Right lobe of liver (tissue), 6 donors: ENCODE results near the gene CACNA2D2. TPM values are rescaled to one million over a fixed set of nuclear protein-coding genes. Genes with fewer than 3 reads are reported as not detected.

ENCODE experiments used
- ATAC-seq, 4 donors: fragments of 200-7000 bp; cut with Tn5 transposase; one replicate each; pipeline ENCODE4 v1.9.1; 2020; ENCODE audit warnings: mild to moderate bottlenecking in 4 of 4, moderate library complexity in 4 of 4
- DNase-seq, 3 donors: peaks; one replicate each; pipeline ENCODE4 v3.0.0-alpha.2; 2020
- H3K27ac ChIP-seq, 3 donors: fragments of 200-600 bp; one replicate each; pipeline ENCODE4 v1.8.0; 2022
- H3K27me3 ChIP-seq, 2 donors: fragments of 200-600 bp; one replicate each; pipeline ENCODE4 v1.8.0; 2022
- H3K36me3 ChIP-seq, 4 donors: fragments of 200-600 bp; sonication (generic) in 1 of 4; one replicate each; pipeline versions ENCODE4 v1.5.1 to v1.8.0; 2017 to 2022; ENCODE audit warnings: control low read depth in 1 of 4
- H3K4me1 ChIP-seq, 4 donors: fragments of 200-600 bp; sonication (generic) in 1 of 4; one replicate each; pipeline versions ENCODE4 v1.5.1 to v1.8.0; 2017 to 2022; ENCODE audit warnings: control low read depth in 1 of 4
- H3K4me3 ChIP-seq, 3 donors: fragments of 200-600 bp; one replicate each; pipeline ENCODE4 v1.8.0; 2022
- H3K9me3 ChIP-seq, 4 donors: fragments of 200-600 bp; sonication (generic) in 1 of 4; one replicate each; pipeline versions ENCODE4 v1.5.1 to v1.8.0; 2017 to 2022; ENCODE audit warnings: control low read depth in 1 of 4
- CTCF ChIP-seq, 4 donors: fragments of 200-600 bp in 3 of 4; fragments of 450-650 bp in 1 of 4; IDR thresholded peaks; one replicate each; pipeline versions ENCODE4 v1.5.1 to v1.8.0; 2016 to 2022; ENCODE audit warnings: antibody characterized with exemption in 4 of 4, mild to moderate bottlenecking in 2 of 4
- POLR2A ChIP-seq: fragments of 450-650 bp; IDR thresholded peaks from one replicate; pipeline ENCODE4 v1.6.1; 2017; ENCODE audit warnings: antibody characterized with exemption, mild to moderate bottlenecking
- WGBS: methylation state at CpG from one replicate; pipeline ENCODE4 v1.1.6; 2018; ENCODE audit warnings: low coverage, low lambda C conversion rate; ENCODE audit not compliant: insufficient coverage; ENCODE audit errors: missing lambda C conversion rate; 5-methylcytosine and 5-hydroxymethylcytosine counted together
- intact Hi-C, 2 donors: fragments of 100-400 bp; cut with DNase I; formaldehyde crosslinking; loops; one replicate each; pipeline versions ENCODE4 v1.11.2 to v1.14.1; 2022
- total RNA-seq, 6 experiments: library from RNA; depleted of rRNA in 2 of 6; stranded (reverse); fragments of >200 nt in 2 of 6; fragmentation: NEBNext Ultra II Directional in 3 of 6; extraction: Animal tissue kit (Norgen Biotek cat#: 25700) in 3 of 6; gene quantifications; one replicate each; pipeline versions ENCODE4 v1.1.0 to v1.2.4, GENCODE V29; 2016 to 2023
- donor health status: DM: no; HTN: yes; CAD: no.
- donor health status: DM: no; HTN: no; CAD: no.
- donor health status: DM: no; HTN: no; CAD: no.
- donor health status: DM: no; HTN: yes; CAD: no.
- donor health status: DM: no; HTN: yes; CAD: no.

CACNA2D2 gene
- total RNA-seq, 6 experiments from 2014 or later, result 0.06 to 0.39 (median 0.26) TPM; not detected in 1

- no peak for TF ChIP-seq POLR2A
- TF ChIP-seq CTCF (IDR thresholded peaks at IDR 0.05), result no peak
- Histone ChIP-seq H3K9me3 (no peaks in the 10 kb centered on the region), H3K4me3 (no peak overlapping the region), H3K27ac (no peak overlapping the region), H3K4me1 (no peaks in the 10 kb centered on the region), H3K36me3 (no peaks in the 10 kb centered on the region), H3K27me3 (no peaks in the 10 kb centered on the region)
- intact Hi-C loops, result no loop called here
- 40% methylated on average over 1 of the region's 10 CpGs for WGBS
- ATAC-seq (no peak), DNase-seq (no peak)
Observed at GRCh38 chr3:50467919-50468318, 35.5 kb downstream of the CACNA2D2 start.

DNA sequence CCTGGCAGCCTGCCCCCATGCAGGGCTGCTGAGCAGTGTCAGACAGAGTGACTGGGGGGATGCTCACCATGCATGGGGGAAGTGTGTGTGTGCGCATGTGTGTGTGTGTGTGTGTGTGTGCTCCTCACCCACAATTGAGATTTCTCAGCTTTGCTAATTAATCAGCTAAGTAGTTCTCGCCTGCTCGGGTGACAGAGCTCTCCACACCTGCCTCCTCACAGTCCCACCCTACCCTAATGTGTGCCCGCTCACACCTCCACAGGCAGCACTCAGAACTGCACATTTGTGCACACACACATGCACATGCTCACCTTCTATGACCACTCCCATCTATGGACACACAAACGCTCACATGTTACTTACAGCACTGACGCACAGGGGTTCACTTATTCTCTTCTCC lies 37.3 kb downstream of the CACNA2D2 start:
- H3K9me3 ChIP-seq, result no peaks in the 10 kb centered on the region
- no peaks in the 10 kb centered on the region for H3K27me3 ChIP-seq
- no peak overlapping the region for H3K27ac ChIP-seq
- TF ChIP-seq CTCF (IDR thresholded peaks at IDR 0.05) (no peak), POLR2A (no peak)
- no peak overlapping the region for H3K4me3 ChIP-seq
- 90% methylated on average over 2 of the region's 6 CpGs for WGBS
- intact Hi-C loops, result no loop called here
- H3K4me1 ChIP-seq, result no peaks in the 10 kb centered on the region
- DNase-seq (no peak), ATAC-seq (no peak)
- no peaks in the 10 kb centered on the region for H3K36me3 ChIP-seq

DNA sequence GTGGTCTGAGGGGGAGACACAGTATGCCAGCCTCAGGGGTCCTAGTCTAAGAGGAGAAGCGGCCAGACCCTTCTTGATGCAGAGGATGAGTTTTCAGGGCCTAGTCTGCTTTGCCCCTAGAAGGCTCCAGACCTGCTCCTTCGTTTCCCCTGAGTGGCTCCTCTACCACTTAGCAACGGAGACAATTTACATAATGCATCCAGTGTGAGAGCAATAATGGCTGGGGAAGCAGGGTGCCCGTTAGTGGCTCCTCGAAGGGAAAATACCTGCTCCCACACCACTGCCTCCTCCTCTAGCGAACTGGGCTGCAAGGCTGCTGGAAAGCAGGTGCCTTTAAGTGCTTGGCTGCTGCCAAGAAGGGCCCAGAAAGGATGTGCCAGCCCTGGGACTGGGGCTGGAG lies 38.9 kb downstream of the CACNA2D2 start:
- H3K27ac ChIP-seq, result no peak overlapping the region
- WGBS, result 64% methylated on average over 3 of the region's 6 CpGs

DNA sequence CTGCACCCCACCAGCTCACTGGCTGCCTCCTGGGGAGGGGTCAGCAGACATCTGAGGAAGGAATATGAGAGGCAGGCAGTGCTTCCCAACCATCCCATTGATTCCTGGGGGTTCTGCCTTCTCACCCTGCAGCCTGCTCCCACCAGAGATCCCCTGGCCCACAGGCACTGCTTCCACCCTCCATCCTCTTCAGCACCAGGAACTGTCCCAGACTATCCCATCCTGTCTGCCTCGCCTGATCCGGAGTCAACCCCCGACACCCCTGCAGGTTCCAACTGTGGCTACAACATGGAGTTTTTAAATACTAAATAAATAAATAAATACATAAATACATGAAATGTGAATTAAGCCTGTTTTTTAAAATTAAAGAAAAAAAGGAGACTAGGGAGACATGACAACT lies 43.6 kb downstream of the CACNA2D2 start:
- WGBS, result 86% methylated on average over 3 of the region's 3 CpGs
- ATAC-seq (no peak), DNase-seq (no peak)
- no peak overlapping the region for H3K4me3 ChIP-seq
- no peaks in the 10 kb centered on the region for H3K9me3 ChIP-seq
- H3K36me3 ChIP-seq, result no peaks in the 10 kb centered on the region
- intact Hi-C loops, result no loop called here
- H3K4me1 ChIP-seq, result no peaks in the 10 kb centered on the region
- H3K27me3 ChIP-seq, result no peaks in the 10 kb centered on the region
- no peak overlapping the region for H3K27ac ChIP-seq
- TF ChIP-seq POLR2A (no peak), CTCF (IDR thresholded peaks at IDR 0.05) (no peak)

More for the DNA sequence above, 38.9 kb downstream of the CACNA2D2 start:
- intact Hi-C loops, result no loop called here
- TF ChIP-seq POLR2A, result no peak
- H3K36me3 ChIP-seq, result no peaks in the 10 kb centered on the region
- no peaks in the 10 kb centered on the region for H3K27me3 ChIP-seq
- no peak for ATAC-seq
- DNase-seq, result no peak
- no peak overlapping the region for H3K4me3 ChIP-seq
- no peaks in the 10 kb centered on the region for H3K9me3 ChIP-seq
- no peaks in the 10 kb centered on the region for H3K4me1 ChIP-seq

- TF ChIP-seq CTCF (IDR thresholded peaks at IDR 0.05) (no peak), POLR2A (no peak)
- ATAC-seq, result peak in 2 of 4 donors; percentile 16 to 20
- intact Hi-C loops, result no loop called here
Observed at GRCh38 chr3:50457988-50458387, 45.4 kb downstream of the CACNA2D2 start.

More at GRCh38 chr3:50457988-50458387, 45.4 kb downstream of the CACNA2D2 start:
- WGBS, result 77% methylated on average over 5 of the region's 7 CpGs
- no peak overlapping the region for H3K4me3 ChIP-seq
- no peaks in the 10 kb centered on the region for H3K4me1 ChIP-seq
- no peaks in the 10 kb centered on the region for H3K27me3 ChIP-seq
- no peaks in the 10 kb centered on the region for H3K9me3 ChIP-seq
- no peak overlapping the region for H3K27ac ChIP-seq
- H3K36me3 ChIP-seq, result no peaks in the 10 kb centered on the region
- DNase-seq, result no peak
